ENCODE measurements around the gene MAPKAP1.

- no peak for TF ChIP-seq POLR2AphosphoS5 (IDR thresholded peaks at IDR 0.05; ENCODE audit: borderline replicate concordance, low read depth, low read length)
- no peak for TF ChIP-seq EZH2 (IDR thresholded peaks at IDR 0.05)
- no peak for TF ChIP-seq FOXP2 (optimal IDR thresholded peaks at IDR 0.05; ENCODE audit: control extremely low read depth, extremely low read length, insufficient read depth)
These were observed 103.5 kb downstream of the MAPKAP1 start for GRCh38 chr9:125603478-125604021.
